Measurements from ENCODE around the gene RNF157. TPM values are rescaled to one million over a fixed set of nuclear protein-coding genes. Genes with fewer than 3 reads are reported as not detected.
A peak's percentile ranks its signal among the peaks of the same experiment; 100 is the strongest.

Gene RNF157
- total and polyA plus RNA-seq, 3 experiments from 2014 or later: 10.7 to 13.9 (median 13.9) TPM

DNA sequence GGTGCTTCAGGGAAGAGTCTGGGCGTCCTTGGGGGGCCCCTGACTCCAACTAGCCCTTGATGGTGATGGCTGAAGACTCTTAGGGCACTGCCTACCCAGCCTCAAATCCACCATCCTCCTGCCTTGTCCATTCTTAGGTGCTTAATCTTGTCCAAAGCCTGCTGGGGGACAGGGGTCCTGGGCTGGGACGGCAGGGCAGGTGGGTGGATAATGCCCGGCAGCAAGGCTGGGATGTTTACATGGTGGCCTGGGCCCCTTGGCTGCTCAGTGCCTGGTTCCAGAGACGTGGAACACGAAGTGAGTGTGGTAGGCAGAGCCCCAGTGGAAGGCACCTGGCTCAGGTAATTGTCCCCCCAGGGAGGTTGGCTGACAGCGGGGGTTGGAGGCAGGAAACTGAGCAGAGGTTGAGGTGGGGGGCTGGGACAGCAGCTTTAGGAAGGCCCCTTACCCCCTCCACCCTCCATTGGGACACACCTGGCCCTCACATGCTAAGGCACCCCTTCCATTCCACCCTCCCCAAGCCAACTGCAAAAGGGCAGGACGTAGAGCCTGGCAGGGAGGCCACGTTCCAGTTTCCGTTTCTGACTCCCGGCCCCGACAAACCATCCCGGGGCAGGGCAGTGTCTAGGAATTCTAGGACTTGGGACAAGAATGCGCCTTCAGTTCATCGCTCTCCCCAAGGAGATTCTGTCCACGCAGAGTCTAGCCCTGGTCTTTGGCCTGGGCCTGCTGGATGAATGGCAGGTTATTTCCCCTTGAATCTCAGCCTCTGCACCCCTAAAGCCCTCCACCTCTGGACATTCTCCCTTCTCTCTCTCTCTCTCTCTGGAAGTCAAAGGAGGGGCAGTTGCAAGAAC is 101.2 kb downstream of the RNF157 start:
- H3K36me3 Mint-ChIP-seq: no peaks in the 10 kb centered on the region
- peaks cover 0 to 10% of the 10 kb centered on the region in 2 donors for H3K27me3 Mint-ChIP-seq
- DNase-seq: peak in 1 of 5 donors; percentile 44
- ChIA-PET POLR2A (no interaction called here), CTCF (no interaction called here)
- H3K9me3 Mint-ChIP-seq: no peaks in the 10 kb centered on the region
- H3K27me3 ChIP-seq (ENCODE audit: insufficient read depth, low read length, poor library complexity, severe bottlenecking): no peaks in the 10 kb centered on the region
- H3K27ac ChIP-seq (ENCODE audit: low read depth, low read length): no peak overlapping the region
- peak overlapping the region in 4 of 7 donors; percentile 8 to 75 (median 42) for H3K4me3 Mint-ChIP-seq
- no peaks in the 10 kb centered on the region for H3K9me3 ChIP-seq (ENCODE audit: low read length)
- no peaks in the 10 kb centered on the region for H3K36me3 ChIP-seq (ENCODE audit: insufficient read depth, low read length)
- H3K4me3 ChIP-seq (ENCODE audit: low read length): no peak overlapping the region
- peak overlapping the region in 2 of 8 donors; percentile 11 to 88 for H3K27ac Mint-ChIP-seq
- H3K4me1 Mint-ChIP-seq: peaks cover 38 to 56% (median 40%) of the 10 kb centered on the region in 3 donors
- peaks cover 45% of the 10 kb centered on the region for H3K4me1 ChIP-seq (ENCODE audit: insufficient read depth, low read length)

DNA sequence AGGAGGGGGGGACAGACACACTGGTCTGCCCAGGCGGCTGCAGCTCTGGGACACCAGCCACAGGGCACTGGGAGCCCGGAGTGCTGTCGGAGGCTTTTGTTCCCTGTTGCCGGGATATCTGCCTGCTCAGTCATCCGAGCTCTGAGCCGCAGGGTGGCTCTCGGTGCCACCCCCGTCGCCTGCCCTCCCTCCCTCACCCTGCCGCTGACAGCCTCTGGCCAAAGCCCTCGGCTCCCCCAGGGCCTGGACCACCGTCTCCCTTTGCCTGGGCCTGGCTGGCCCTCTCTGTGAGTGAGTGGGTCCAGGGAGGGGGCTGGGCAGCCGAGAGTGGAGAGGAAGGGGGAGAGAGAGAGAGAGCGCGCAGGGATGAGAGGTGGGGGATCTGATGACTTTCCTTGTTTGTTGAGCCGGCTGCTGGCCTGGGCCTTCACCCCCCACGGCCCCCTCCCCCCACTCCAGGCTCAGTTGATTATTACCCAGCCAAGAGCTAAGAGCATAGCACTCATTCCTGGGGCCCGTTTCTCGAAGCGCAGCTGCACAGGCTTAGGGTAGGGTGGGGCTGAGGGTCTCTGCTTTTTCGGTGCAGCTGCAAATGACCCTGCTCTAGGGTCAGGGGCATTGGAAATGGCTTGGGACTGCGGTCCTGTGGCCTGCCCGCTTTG is 101.9 kb downstream of the RNF157 start:
- Mint-ChIP-seq H3K27ac (peak overlapping the region in 1 of 8 donors; percentile 88), H3K27me3 (peaks cover 0 to 10% of the 10 kb centered on the region in 2 donors), H3K9me3 (no peaks in the 10 kb centered on the region), H3K4me3 (no peak overlapping the region), H3K4me1 (peaks cover 36 to 54% (median 38%) of the 10 kb centered on the region in 3 donors), H3K36me3 (no peaks in the 10 kb centered on the region)
- H3K4me1 ChIP-seq (ENCODE audit: insufficient read depth, low read length): peaks cover 37% of the 10 kb centered on the region
- H3K36me3 ChIP-seq (ENCODE audit: insufficient read depth, low read length): no peaks in the 10 kb centered on the region
- no peaks in the 10 kb centered on the region for H3K27me3 ChIP-seq (ENCODE audit: insufficient read depth, low read length, poor library complexity, severe bottlenecking)
- peak in 1 of 5 donors; percentile 26 for DNase-seq
- no peak overlapping the region for H3K27ac ChIP-seq (ENCODE audit: low read depth, low read length)
- H3K9me3 ChIP-seq (ENCODE audit: low read length): no peaks in the 10 kb centered on the region
- ChIA-PET POLR2A (no interaction called here), CTCF (no interaction called here)
- H3K4me3 ChIP-seq (ENCODE audit: low read length): no peak overlapping the region

DNA sequence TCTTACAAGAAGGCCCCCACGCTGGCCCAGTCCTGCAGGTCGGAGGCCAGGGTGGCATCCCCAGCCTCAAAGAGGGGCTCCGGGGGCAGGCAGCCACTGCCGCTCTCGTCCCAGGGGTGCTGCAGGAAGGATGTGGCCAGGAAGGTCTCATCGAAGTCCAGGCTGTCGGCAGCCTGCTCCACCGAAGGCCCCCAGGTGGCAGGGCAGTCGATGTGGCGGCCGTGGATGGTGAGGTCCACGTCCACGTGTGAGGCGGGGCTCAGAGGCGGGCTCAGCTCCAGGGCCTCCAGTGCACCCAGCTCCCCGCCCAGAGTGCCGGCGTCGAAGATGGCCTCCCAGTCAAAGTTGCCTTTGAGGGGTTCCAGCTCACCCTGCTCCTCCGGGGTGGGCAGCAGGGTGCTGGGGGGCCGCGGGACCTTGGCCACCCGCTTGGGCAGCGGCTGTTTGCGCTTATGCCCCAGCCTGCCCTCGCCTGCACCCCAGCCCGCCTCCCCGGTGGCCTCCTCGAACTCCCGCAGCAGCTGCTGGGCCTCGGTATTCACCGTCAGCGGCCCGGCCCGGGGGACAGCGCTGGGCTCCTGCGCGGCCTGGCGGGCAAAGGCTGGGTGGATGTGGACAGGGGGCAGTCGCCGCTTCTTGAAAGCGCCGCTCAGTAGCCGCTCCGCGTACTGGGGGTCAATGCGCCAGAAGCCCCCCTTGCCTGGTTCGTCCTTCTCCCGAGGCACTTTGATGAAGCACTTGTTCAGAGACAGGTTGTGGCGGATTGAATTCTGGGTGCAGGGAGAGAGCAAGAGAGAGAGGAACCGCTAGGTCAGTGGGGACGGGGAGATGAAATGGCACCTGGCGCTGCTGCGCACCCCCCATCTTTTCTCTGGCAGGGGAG is 102.7 kb downstream of the RNF157 start:
- no peaks in the 10 kb centered on the region for H3K36me3 Mint-ChIP-seq
- H3K4me3 Mint-ChIP-seq: peak overlapping the region in 1 of 7 donors; percentile 56
- peaks cover 0 to 9% of the 10 kb centered on the region in 2 donors for H3K27me3 Mint-ChIP-seq
- ChIA-PET POLR2A (no interaction called here), CTCF (no interaction called here)
- Histone ChIP-seq H3K4me1 (ENCODE audit: insufficient read depth, low read length) (peaks cover 29% of the 10 kb centered on the region), H3K27ac (ENCODE audit: low read depth, low read length) (no peak overlapping the region), H3K36me3 (ENCODE audit: insufficient read depth, low read length) (no peaks in the 10 kb centered on the region), H3K27me3 (ENCODE audit: insufficient read depth, low read length, poor library complexity, severe bottlenecking) (no peaks in the 10 kb centered on the region), H3K4me3 (ENCODE audit: low read length) (no peak overlapping the region), H3K9me3 (ENCODE audit: low read length) (no peaks in the 10 kb centered on the region)
- no peaks in the 10 kb centered on the region for H3K9me3 Mint-ChIP-seq
- peak overlapping the region in 1 of 8 donors; percentile 43 for H3K27ac Mint-ChIP-seq
- H3K4me1 Mint-ChIP-seq: peaks cover 29 to 47% (median 31%) of the 10 kb centered on the region in 3 donors
- DNase-seq: peak in 1 of 5 donors; percentile 44

DNA sequence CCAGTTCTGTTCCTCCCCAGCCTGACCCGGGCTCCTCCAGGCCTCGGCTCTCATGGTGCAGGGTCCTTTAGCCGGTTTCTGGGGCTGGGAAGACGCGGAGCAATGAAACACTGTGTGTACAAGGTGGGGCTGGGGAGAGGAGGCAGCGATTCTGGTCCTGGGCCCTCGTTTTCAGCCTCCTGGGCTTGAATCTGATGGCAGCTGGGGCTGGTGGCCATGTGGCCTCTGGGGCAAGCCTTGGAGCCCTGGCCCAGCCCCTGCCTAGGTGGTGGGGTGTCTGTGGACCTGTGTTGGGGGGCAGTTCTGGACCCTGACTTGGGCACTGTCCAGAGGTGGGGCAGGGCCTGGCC is 103.3 kb downstream of the RNF157 start:
- Mint-ChIP-seq H3K27me3 (peaks cover 0 to 8% of the 10 kb centered on the region in 2 donors), H3K4me3 (peak overlapping the region in 1 of 7 donors; percentile 16), H3K36me3 (no peaks in the 10 kb centered on the region), H3K4me1 (peaks cover 23 to 41% (median 25%) of the 10 kb centered on the region in 3 donors), H3K27ac (no peak overlapping the region), H3K9me3 (no peaks in the 10 kb centered on the region)
- Histone ChIP-seq H3K9me3 (ENCODE audit: low read length) (no peaks in the 10 kb centered on the region), H3K27me3 (ENCODE audit: insufficient read depth, low read length, poor library complexity, severe bottlenecking) (no peaks in the 10 kb centered on the region), H3K4me3 (ENCODE audit: low read length) (no peak overlapping the region), H3K27ac (ENCODE audit: low read depth, low read length) (no peak overlapping the region), H3K4me1 (ENCODE audit: insufficient read depth, low read length) (peaks cover 23% of the 10 kb centered on the region), H3K36me3 (ENCODE audit: insufficient read depth, low read length) (no peaks in the 10 kb centered on the region)
- ChIA-PET POLR2A (no interaction called here), CTCF (interaction anchor here (1.4 kb wide), 1 partner anchor 143 kb away, joined by 3 read pairs; no protein-coding TSS in a partner anchor)
- DNase-seq: no peak

DNA sequence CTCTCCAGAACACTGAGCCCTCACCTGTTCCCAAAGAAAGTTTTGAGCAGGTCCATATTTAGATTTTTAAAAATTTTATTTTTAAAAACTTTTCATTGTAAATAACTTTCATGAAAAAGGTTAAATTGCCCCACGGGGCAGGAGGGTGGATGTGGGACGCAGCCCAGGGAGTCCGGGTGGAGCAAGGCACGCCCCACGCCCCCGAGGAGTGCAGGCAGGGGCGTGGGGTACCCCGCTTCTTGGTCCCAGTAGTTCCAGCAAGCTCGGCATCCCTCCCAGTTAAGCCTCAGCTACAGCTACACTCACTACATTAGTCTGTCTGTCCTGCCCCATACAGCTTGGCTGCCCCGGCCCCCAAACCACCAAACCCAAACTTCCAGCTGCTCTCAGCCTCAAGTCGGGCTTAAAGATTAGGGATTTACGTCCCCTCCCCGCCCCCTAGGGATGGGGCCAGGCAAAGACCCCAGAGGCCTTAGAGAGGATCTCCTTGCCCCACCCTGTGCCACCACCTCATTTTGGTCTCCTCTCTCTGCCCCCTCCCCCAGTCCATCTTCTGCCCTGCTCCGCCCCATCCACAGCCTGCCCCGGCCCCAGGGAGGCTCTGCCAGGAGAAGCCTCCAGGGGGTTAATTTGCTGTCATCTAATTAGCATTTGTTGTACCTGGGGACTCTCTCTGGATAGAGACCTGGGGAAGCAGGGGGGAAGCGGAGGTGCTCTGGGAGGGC is 103.9 kb downstream of the RNF157 start:
- no peaks in the 10 kb centered on the region for H3K9me3 Mint-ChIP-seq
- H3K4me3 Mint-ChIP-seq: peak overlapping the region in 1 of 7 donors; percentile 16
- ChIA-PET CTCF (interaction anchor here (1.4 kb wide), 1 partner anchor 143 kb away, joined by 3 read pairs; no protein-coding TSS in a partner anchor), POLR2A (no interaction called here)
- H3K27ac Mint-ChIP-seq: peak overlapping the region in 1 of 8 donors; percentile 17
- H3K27me3 ChIP-seq (ENCODE audit: insufficient read depth, low read length, poor library complexity, severe bottlenecking): no peaks in the 10 kb centered on the region
- H3K27ac ChIP-seq (ENCODE audit: low read depth, low read length): no peak overlapping the region
- H3K36me3 Mint-ChIP-seq: no peaks in the 10 kb centered on the region
- peaks cover 18% of the 10 kb centered on the region for H3K4me1 ChIP-seq (ENCODE audit: insufficient read depth, low read length)
- H3K4me1 Mint-ChIP-seq: peaks cover 19 to 36% (median 21%) of the 10 kb centered on the region in 3 donors
- no peaks in the 10 kb centered on the region for H3K9me3 ChIP-seq (ENCODE audit: low read length)
- no peak for DNase-seq
- peaks cover 0 to 7% of the 10 kb centered on the region in 2 donors for H3K27me3 Mint-ChIP-seq
- no peak overlapping the region for H3K4me3 ChIP-seq (ENCODE audit: low read length)
- no peaks in the 10 kb centered on the region for H3K36me3 ChIP-seq (ENCODE audit: insufficient read depth, low read length)

DNA sequence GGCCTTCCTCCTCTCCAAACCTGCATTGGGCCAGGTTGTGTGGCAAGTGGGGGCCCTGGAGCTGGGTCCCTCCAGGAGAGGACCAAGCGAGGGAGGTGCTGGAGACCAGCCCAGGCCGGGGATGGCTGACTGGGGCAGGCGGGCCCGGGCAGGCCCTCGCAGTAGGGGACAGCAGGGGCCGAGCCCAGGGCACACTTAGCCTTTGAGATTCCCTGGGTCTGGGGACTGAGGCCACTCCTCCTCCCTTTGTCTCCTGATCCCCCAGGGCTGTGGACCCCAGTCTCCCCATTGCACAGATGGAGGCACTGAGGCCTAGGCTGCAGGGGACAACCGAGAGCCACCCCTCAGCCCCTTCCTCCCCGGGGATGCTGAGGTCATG is 104.5 kb downstream of the RNF157 start:
- Mint-ChIP-seq H3K4me3 (peak overlapping the region in 1 of 7 donors; percentile 76), H3K27ac (no peak overlapping the region), H3K27me3 (peaks cover 0 to 3% of the 10 kb centered on the region in 2 donors), H3K4me1 (peaks cover 17 to 31% (median 17%) of the 10 kb centered on the region in 3 donors), H3K36me3 (no peaks in the 10 kb centered on the region), H3K9me3 (no peaks in the 10 kb centered on the region)
- peaks cover 13% of the 10 kb centered on the region for H3K4me1 ChIP-seq (ENCODE audit: insufficient read depth, low read length)
- H3K4me3 ChIP-seq (ENCODE audit: low read length): no peak overlapping the region
- ChIA-PET CTCF (interaction anchor here (1.4 kb wide), 1 partner anchor 144 kb away, joined by 3 read pairs; no protein-coding TSS in a partner anchor), POLR2A (no interaction called here)
- H3K36me3 ChIP-seq (ENCODE audit: insufficient read depth, low read length): no peaks in the 10 kb centered on the region
- H3K27me3 ChIP-seq (ENCODE audit: insufficient read depth, low read length, poor library complexity, severe bottlenecking): no peaks in the 10 kb centered on the region
- H3K27ac ChIP-seq (ENCODE audit: low read depth, low read length): no peak overlapping the region
- no peaks in the 10 kb centered on the region for H3K9me3 ChIP-seq (ENCODE audit: low read length)
- no peak for DNase-seq

Data from CD8-positive, alpha-beta memory T cell (primary cell).